Aorta (tissue), 5 donors: ENCODE data around the gene FMNL3. TPM values are rescaled to one million over a fixed set of nuclear protein-coding genes. Genes with fewer than 3 reads are reported as not detected.

Experiments
- ATAC-seq: fragments of 200-7000 bp; cut with Tn5 transposase; one replicate; pipeline ENCODE4 v1.9.1; 2022; ENCODE audit warnings: moderate library complexity; ENCODE audit not compliant: low FRiP score
- DNase-seq, 2 donors: peaks; one replicate each; pipeline ENCODE4 v3.0.0-alpha.2; 2020
- H3K27ac ChIP-seq, 2 donors: one replicate each; pipeline ENCODE4 v1.5.1; 2013; ENCODE audit warnings: low read length in 2 of 2, mild to moderate bottlenecking in 2 of 2, moderate library complexity in 2 of 2, control low read depth in 1 of 2, inconsistent platforms in 1 of 2, low read depth in 1 of 2
- H3K27me3 ChIP-seq, 2 donors: one replicate each; pipeline ENCODE4 v1.6.1; 2013; ENCODE audit warnings: control low read depth in 1 of 2, low read length in 1 of 2, mild to moderate bottlenecking in 1 of 2, moderate library complexity in 1 of 2; ENCODE audit not compliant: insufficient read depth in 2 of 2, control insufficient read depth in 1 of 2
- H3K36me3 ChIP-seq, 2 donors: one replicate each; pipeline ENCODE4 v1.6.1; 2013; ENCODE audit warnings: control low read depth in 1 of 2, low read length in 1 of 2, mild to moderate bottlenecking in 1 of 2; ENCODE audit not compliant: insufficient read depth in 2 of 2, control insufficient read depth in 1 of 2
- H3K4me1 ChIP-seq, 2 donors: one replicate each; pipeline ENCODE4 v1.6.1; 2013; ENCODE audit warnings: low read length in 2 of 2, control low read depth in 1 of 2, mild to moderate bottlenecking in 1 of 2, moderate library complexity in 1 of 2; ENCODE audit not compliant: insufficient read depth in 2 of 2, control insufficient read depth in 1 of 2
- H3K4me3 ChIP-seq, 2 donors: one replicate each; pipeline ENCODE4 v1.5.1; 2013; ENCODE audit warnings: low read length in 2 of 2, control low read depth in 1 of 2, mild to moderate bottlenecking in 1 of 2
- H3K9me3 ChIP-seq: one replicate; pipeline ENCODE4 v1.6.1; 2013; ENCODE audit warnings: mild to moderate bottlenecking, low read length; ENCODE audit not compliant: control insufficient read depth
- WGBS, 2 donors: extraction: QIAGEN DNeasy Blood & Tissue Kit; methylation state at CpG; one replicate each; pipeline ENCODE4 v1.1.7; 2013; 5-methylcytosine and 5-hydroxymethylcytosine counted together
- intact Hi-C, 2 donors: fragments of 100-400 bp; cut with DNase I; formaldehyde crosslinking; loops; one replicate each; pipeline versions ENCODE4 v1.14.2 to v1.15.0; 2022
- polyA plus RNA-seq, 2 donors: library from polyadenylated mRNA; stranded (reverse); fragments of 200-250 nt; gene quantifications; one replicate each; pipeline ENCODE4 v1.2.3, GENCODE V29; 2013
- total RNA-seq, 2 donors: library from RNA; stranded (reverse); fragmentation: NEBNext Ultra II Directional; extraction: Animal tissue kit (Norgen Biotek cat#: 25700); gene quantifications; one replicate each; pipeline ENCODE4 v1.2.1, GENCODE V29; 2021
- donor health status: healthy with polysubstance abuse.
- donor health status: Bipolar disorder and iron deficiency.
- donor health status: DM: no; HTN: no; CAD: no.
- donor health status: DM: no; HTN: no; CAD: no.
- donor health status: DM: yes; HTN: yes; CAD: no.

FMNL3 gene
- total and polyA plus RNA-seq, 4 donors, result 6.5 to 53.9 (median 20.9) TPM

DNA sequence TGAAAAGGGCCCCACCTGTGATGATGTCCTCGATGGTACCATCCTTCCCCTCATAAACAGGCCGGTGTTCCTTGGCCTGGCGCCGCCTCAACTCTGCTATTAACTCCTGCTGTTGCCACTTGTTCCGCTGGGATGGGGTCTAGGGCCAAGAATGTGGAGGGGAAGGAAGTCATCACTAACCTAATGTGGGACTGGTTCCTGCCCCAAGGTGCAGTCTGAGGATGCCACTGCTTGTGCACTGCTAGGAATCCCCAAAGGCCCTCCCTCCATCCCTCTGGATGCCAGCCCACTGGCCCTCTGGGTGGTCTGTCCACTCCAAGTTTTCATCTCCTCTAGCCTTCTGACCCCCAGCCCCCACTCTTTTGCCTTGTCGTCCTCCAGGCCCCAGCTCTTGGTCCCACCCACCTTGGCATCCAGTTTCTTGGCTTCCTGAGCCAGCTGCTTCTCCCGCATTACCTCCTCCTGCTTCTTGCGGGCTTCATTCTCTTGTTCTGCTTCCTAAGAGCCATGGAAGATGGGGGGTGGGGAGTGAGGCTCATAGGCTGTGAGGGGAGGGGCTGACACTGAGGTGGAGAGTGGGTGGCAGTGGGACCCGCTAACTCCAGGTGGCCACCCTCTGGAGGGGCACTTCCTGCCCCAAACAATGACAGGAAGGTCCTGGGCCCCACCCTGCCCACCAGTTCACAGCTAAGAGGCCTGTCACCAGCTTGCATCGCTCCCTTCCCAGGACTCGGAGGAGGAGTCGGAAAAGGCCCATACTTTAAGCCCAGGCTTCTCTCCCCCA is 60.1 kb downstream of the FMNL3 start:
- H3K4me1 ChIP-seq, result no peaks in the 10 kb centered on the region
- WGBS, 2 donors, result 70 to 74% methylated on average over 12 of the region's 12 CpGs
- H3K27me3 ChIP-seq, result no peaks in the 10 kb centered on the region
- H3K4me3 ChIP-seq, result no peak overlapping the region
- peaks cover 0 to 6% of the 10 kb centered on the region in 2 donors for H3K36me3 ChIP-seq
- DNase-seq (no peak), ATAC-seq (no peak)
- no peaks in the 10 kb centered on the region for H3K9me3 ChIP-seq
- H3K27ac ChIP-seq, result no peak overlapping the region
- intact Hi-C loops, result no loop called here

DNA sequence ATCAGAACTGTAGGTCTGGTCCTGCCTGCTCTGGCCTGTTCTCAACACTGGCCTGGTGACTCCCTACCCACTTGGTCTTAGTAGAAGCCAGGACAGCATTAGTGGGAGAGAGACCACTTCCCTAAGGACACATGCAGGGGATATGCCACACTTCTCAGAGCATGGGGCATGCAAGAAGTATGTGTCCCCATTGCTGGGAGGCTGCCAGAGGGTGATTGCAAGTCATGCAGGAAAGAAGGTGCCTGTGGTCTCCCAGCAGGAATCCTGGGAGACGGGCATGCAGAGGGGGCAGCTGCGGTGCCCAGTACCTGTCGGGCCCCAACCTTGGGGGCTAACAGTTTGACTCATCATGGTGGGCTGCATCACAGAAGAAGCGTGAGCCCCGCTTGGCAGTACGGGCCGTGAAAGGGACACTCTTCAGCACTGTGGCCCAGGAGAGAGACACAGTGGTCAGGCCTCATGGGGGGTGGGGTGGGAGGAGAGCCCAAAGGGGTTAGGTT is 60.8 kb downstream of the FMNL3 start:
- peaks cover 0 to 8% of the 10 kb centered on the region in 2 donors for H3K36me3 ChIP-seq
- H3K9me3 ChIP-seq, result no peaks in the 10 kb centered on the region
- ATAC-seq (no peak), DNase-seq (no peak)
- H3K27ac ChIP-seq, result no peak overlapping the region
- H3K4me3 ChIP-seq, result no peak overlapping the region
- intact Hi-C loops, result no loop called here
- no peaks in the 10 kb centered on the region for H3K27me3 ChIP-seq
- H3K4me1 ChIP-seq, result no peaks in the 10 kb centered on the region
- 94% methylated on average over 7 of the region's 7 CpGs for WGBS, 2 donors

GRCh38 chr12:49645146-49646039 is 61.8 kb downstream of the FMNL3 start:
- no peaks in the 10 kb centered on the region for H3K4me1 ChIP-seq
- peaks cover 0 to 8% of the 10 kb centered on the region in 2 donors for H3K36me3 ChIP-seq
- WGBS, 2 donors, result 86 to 90% methylated on average over 6 of the region's 6 CpGs
- no peaks in the 10 kb centered on the region for H3K9me3 ChIP-seq
- H3K27me3 ChIP-seq, result no peaks in the 10 kb centered on the region
- ATAC-seq (no peak), DNase-seq (peak in 1 of 2 donors; percentile 46)
- no peak overlapping the region for H3K27ac ChIP-seq
- H3K4me3 ChIP-seq, result no peak overlapping the region
- intact Hi-C loops, result no loop called here

- Histone ChIP-seq H3K4me1 (no peaks in the 10 kb centered on the region), H3K36me3 (peaks cover 0 to 8% of the 10 kb centered on the region in 2 donors), H3K9me3 (no peaks in the 10 kb centered on the region), H3K27me3 (no peaks in the 10 kb centered on the region), H3K27ac (no peak overlapping the region), H3K4me3 (no peak overlapping the region)
- peak; percentile 84 for ATAC-seq
- WGBS, 2 donors, result 11 to 13% methylated on average over 2 of the region's 2 CpGs
- intact Hi-C loops, result loop anchor here (1.0 kb wide), 1 partner anchor 63 kb away; the partner anchor contains the start of gene FMNL3 (in 2 of the 2)
- DNase-seq, result peak; percentile 88 to 90
Observed at GRCh38 chr12:49644620-49644994, 62.6 kb downstream of the FMNL3 start.

- WGBS, 2 donors, result 74 to 76% methylated on average over 10 of the region's 10 CpGs
- no peak overlapping the region for H3K27ac ChIP-seq
Observed at GRCh38 chr12:49643961-49644619, 63.1 kb downstream of the FMNL3 start.

GRCh38 chr12:49643135-49643534 is 64.1 kb downstream of the FMNL3 start:
- no peaks in the 10 kb centered on the region for H3K27me3 ChIP-seq
- H3K36me3 ChIP-seq, result peaks cover 0 to 8% of the 10 kb centered on the region in 2 donors
- no peak overlapping the region for H3K27ac ChIP-seq
- no peak overlapping the region for H3K4me3 ChIP-seq
- no peaks in the 10 kb centered on the region for H3K4me1 ChIP-seq
- no peaks in the 10 kb centered on the region for H3K9me3 ChIP-seq
- intact Hi-C loops, result no loop called here
- no peak for ATAC-seq
- WGBS, 2 donors, result 85 to 90% methylated on average over 7 of the region's 7 CpGs
- DNase-seq, result peak in 1 of 2 donors; percentile 40

More at GRCh38 chr12:49643961-49644619, 63.1 kb downstream of the FMNL3 start:
- no peaks in the 10 kb centered on the region for H3K4me1 ChIP-seq
- peak in 1 of 2 donors; percentile 59 for DNase-seq
- ATAC-seq, result no peak
- intact Hi-C loops, result loop anchor here (1.0 kb wide), 1 partner anchor 63 kb away; the partner anchor contains the start of gene FMNL3 (in 2 of the 2)
- H3K4me3 ChIP-seq, result no peak overlapping the region
- peaks cover 0 to 8% of the 10 kb centered on the region in 2 donors for H3K36me3 ChIP-seq
- no peaks in the 10 kb centered on the region for H3K27me3 ChIP-seq
- no peaks in the 10 kb centered on the region for H3K9me3 ChIP-seq

DNA sequence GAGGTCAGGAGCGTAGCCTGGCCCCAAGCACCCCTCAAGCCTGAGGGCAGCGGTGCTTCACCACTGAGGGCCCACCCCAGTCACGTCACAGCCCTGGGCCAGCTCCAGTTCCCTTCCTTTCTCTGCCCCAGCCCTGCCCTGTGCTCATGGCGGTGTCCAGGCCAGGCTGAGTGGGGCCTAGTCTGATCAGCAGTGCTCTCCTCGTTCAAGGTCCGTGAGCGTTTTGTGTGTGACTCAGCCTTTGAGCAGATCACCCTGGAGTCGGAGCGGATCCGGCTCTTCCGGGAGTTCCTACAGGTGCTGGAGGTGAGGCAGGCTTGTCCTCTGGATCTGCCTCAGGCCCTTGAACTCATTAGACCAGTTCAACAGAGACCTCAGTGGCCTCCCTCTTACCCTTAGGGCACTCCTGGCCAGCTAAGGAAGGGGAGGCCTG is 64.8 kb downstream of the FMNL3 start:
- H3K27ac ChIP-seq, result no peak overlapping the region
- peak in 1 of 2 donors; percentile 59 for DNase-seq
- intact Hi-C loops, result no loop called here

DNA sequence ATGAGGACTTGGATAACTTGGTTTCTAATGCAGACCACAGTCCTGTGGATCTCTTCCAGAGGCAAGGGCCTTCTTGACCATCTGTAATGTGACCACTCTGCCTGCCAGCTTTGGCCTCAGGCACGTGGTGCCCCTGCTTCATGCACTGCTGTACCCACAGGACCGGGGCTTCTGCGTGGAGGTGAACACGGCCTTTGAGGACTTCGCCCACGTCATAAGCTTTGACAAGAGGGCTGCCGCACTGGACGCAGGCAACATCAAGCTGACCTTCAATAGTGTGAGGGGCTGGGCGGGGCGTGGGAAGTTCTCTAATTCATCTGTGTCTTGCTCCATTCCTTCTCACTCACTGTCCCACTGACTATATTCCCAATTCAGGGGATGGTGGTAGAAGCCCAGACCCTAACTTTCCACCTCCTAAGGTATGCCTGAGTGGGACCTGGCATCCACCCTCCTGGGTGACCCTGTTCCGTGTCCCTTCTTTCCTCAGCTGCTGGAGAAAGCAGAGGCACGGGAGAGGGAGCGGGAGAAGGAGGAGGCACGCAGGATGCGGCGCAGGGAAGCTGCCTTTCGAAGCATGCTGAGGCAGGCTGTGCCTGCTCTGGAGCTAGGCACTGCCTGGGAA is 65.3 kb downstream of the FMNL3 start:
- H3K9me3 ChIP-seq, result no peaks in the 10 kb centered on the region
- H3K36me3 ChIP-seq, result peaks cover 0 to 8% of the 10 kb centered on the region in 2 donors
- 86 to 87% methylated on average over 17 of the region's 17 CpGs for WGBS, 2 donors
- no peak overlapping the region for H3K27ac ChIP-seq
- ATAC-seq, result no peak
- no peaks in the 10 kb centered on the region for H3K4me1 ChIP-seq
- intact Hi-C loops, result no loop called here
- H3K4me3 ChIP-seq, result no peak overlapping the region
- H3K27me3 ChIP-seq, result no peaks in the 10 kb centered on the region
- peak in 1 of 2 donors; percentile 74 for DNase-seq

More for the DNA sequence above, 64.8 kb downstream of the FMNL3 start:
- no peak overlapping the region for H3K4me3 ChIP-seq
- H3K27me3 ChIP-seq, result no peaks in the 10 kb centered on the region
- peaks cover 0 to 8% of the 10 kb centered on the region in 2 donors for H3K36me3 ChIP-seq
- H3K9me3 ChIP-seq, result no peaks in the 10 kb centered on the region
- ATAC-seq, result no peak
- WGBS, 2 donors, result 85 to 86% methylated on average over 11 of the region's 11 CpGs
- no peaks in the 10 kb centered on the region for H3K4me1 ChIP-seq
